ENCODE results near the gene HTR6. TPM values are rescaled to one million over a fixed set of nuclear protein-coding genes. Genes with fewer than 3 reads are reported as not detected.

Gene HTR6
- total RNA-seq, 1 experiment from 2014 or later: 0.57 TPM

GRCh38 chr1:19657511-19657910 lies 7.2 kb upstream of the HTR6 start:
- no peak for TF ChIP-seq JUND (IDR thresholded peaks at IDR 0.05)
- no peak for TF ChIP-seq POLR2AphosphoS5 (IDR thresholded peaks at IDR 0.05; ENCODE audit: low read depth, low read length)
- TF ChIP-seq ZFX (IDR thresholded peaks at IDR 0.05): no peak
- TF ChIP-seq ZNF274 (IDR thresholded peaks at IDR 0.05; ENCODE audit: low read depth, low read length): no peak
- TF ChIP-seq EGR1 (IDR thresholded peaks at IDR 0.05; ENCODE audit: low read depth): no peak
- TF ChIP-seq SIN3A (IDR thresholded peaks at IDR 0.05; ENCODE audit: low read depth): no peak
- TF ChIP-seq POLR2A (IDR thresholded peaks at IDR 0.05; ENCODE audit: borderline replicate concordance, extremely low read depth, insufficient read depth, insufficient read length): no peak
- TF ChIP-seq SRF (IDR thresholded peaks at IDR 0.05; ENCODE audit: low read depth): no peak
- no peak for TF ChIP-seq MAX (IDR thresholded peaks at IDR 0.05)
- TF ChIP-seq EZH2phosphoT487 (IDR thresholded peaks at IDR 0.05; ENCODE audit: borderline replicate concordance): no peak
- no peak for TF ChIP-seq RAD21 (IDR thresholded peaks at IDR 0.05; ENCODE audit: low read depth)
- TF ChIP-seq SP1 (IDR thresholded peaks at IDR 0.05; ENCODE audit: low read depth): no peak
- no peak for TF ChIP-seq FOSL1 (IDR thresholded peaks at IDR 0.05; ENCODE audit: low read depth)
- no peak for TF ChIP-seq CTCF (IDR thresholded peaks at IDR 0.05 in 2 of 3, conservative IDR thresholded peaks at IDR 0.05 in 1 of 3; ENCODE audit: borderline replicate concordance in 1 of 3, insufficient read depth in 1 of 3, low read depth in 2 of 3, low read length in 2 of 3)
- TF ChIP-seq ELF1 (IDR thresholded peaks at IDR 0.05; ENCODE audit: borderline replicate concordance, low read depth): no peak
- TF ChIP-seq TCF7L2 (IDR thresholded peaks at IDR 0.05; ENCODE audit: borderline replicate concordance, extremely low read depth, insufficient read depth, insufficient read length): no peak
- no peak for TF ChIP-seq YY1 (IDR thresholded peaks at IDR 0.05; ENCODE audit: extremely low read depth, insufficient replicate concordance, low read depth, low read length)
- TF ChIP-seq CEBPB (IDR thresholded peaks at IDR 0.05; ENCODE audit: low read depth): no peak
- no peak for TF ChIP-seq EZH2 (IDR thresholded peaks at IDR 0.05)
- peaks cover 18% of the 10 kb centered on the region for H3K79me2 ChIP-seq (ENCODE audit: insufficient read depth, low read length)
- H2AFZ ChIP-seq (ENCODE audit: low read depth, low read length, poor library complexity, severe bottlenecking): no peak overlapping the region
- no peaks in the 10 kb centered on the region for H3K9me3 ChIP-seq (ENCODE audit: control insufficient read depth in 1 of 2, insufficient read depth in 1 of 2, low read depth in 1 of 2, low read length in 2 of 2)
- H3K36me3 ChIP-seq (ENCODE audit: control insufficient read depth in 1 of 2, insufficient read depth in 2 of 2, low read length in 2 of 2): no peaks in the 10 kb centered on the region
- POLR2A ChIA-PET: no interaction called here
- DNase-seq (ENCODE audit: low read depth, low spot score): no peak
- CTCF ChIA-PET: no interaction called here
- TSS peak; percentile 74 for BruUV-seq (replicated peaks)
- H3K4me3 ChIP-seq (replicated peaks in 1 of 2; ENCODE audit: low read depth in 1 of 2, low read length in 2 of 2): no peak overlapping the region
- no peak for ATAC-seq
- RAD21 ChIA-PET (ENCODE audit: low non-redundant PET in 1 of 2, low total read pairs in 2 of 2, uncharacterized antibody in 2 of 2, unreplicated experiment in 2 of 2): no interaction called here
- H3K27me3 ChIP-seq (ENCODE audit: insufficient read depth, low read length): no peaks in the 10 kb centered on the region
- H3K27ac ChIP-seq (ENCODE audit: low read depth, low read length): no peak overlapping the region
- H4K20me1 ChIP-seq (ENCODE audit: insufficient read depth): no peaks in the 10 kb centered on the region
- H3K4me2 ChIP-seq (ENCODE audit: low read length): no peak overlapping the region
- intact Hi-C loops (cut with micrococcal nuclease): loop anchor here (10.0 kb wide), 1 partner anchor 753 kb away; the partner anchor contains the start of gene ALDH4A1
- H3K9ac ChIP-seq (ENCODE audit: low read length): no peak overlapping the region
- H3K9me2 ChIP-seq (ENCODE audit: insufficient read depth): no peaks in the 10 kb centered on the region
- peaks cover 4 to 24% of the 10 kb centered on the region in 2 experiments; a peak in 3 of 4 replicates for H3K4me1 ChIP-seq (ENCODE audit: control insufficient read depth in 1 of 2, insufficient read depth in 2 of 2, low read length in 2 of 2)
